ENCODE measurements around the gene HOXA6.

Gene HOXA6

DNA sequence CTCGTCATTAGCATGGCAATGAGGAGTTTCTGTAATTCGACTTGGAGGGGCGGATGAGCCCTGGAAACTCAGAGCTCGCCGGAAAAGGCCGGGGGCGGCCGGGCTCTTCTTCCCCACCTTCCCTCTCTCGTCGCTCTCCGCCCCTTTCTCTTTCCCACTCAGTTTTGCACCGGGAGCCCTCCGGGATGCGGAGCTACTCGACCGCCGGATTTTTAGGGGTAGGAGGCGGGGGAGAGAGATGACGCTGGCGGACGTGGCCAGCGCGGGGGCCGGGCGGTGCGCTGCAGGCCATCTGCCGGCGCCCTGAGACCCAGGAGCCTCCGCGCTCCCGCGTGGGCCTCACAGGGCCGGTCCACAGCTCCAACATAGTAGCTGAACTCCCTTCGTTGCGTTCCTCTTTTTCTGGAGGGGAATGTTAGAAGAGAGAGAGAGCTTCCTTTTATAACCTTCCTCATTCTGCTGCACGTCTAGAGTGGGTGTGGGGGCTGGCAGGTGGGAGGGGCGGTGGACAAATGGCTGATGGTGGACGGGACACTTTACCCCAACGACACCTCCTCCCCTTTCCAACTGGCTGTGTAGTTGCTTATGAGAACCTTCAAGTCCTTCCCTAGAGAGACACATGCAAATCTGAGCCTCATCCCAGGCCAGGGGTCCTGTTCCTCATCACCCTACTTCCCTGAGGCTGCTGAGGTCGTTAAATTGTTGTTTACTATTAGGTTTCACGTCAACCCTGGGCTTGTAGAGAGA, 50.6 kb downstream of the HOXA6 start:
- peak; percentile 49 for DNase-seq (ENCODE audit: low spot score)

DNA sequence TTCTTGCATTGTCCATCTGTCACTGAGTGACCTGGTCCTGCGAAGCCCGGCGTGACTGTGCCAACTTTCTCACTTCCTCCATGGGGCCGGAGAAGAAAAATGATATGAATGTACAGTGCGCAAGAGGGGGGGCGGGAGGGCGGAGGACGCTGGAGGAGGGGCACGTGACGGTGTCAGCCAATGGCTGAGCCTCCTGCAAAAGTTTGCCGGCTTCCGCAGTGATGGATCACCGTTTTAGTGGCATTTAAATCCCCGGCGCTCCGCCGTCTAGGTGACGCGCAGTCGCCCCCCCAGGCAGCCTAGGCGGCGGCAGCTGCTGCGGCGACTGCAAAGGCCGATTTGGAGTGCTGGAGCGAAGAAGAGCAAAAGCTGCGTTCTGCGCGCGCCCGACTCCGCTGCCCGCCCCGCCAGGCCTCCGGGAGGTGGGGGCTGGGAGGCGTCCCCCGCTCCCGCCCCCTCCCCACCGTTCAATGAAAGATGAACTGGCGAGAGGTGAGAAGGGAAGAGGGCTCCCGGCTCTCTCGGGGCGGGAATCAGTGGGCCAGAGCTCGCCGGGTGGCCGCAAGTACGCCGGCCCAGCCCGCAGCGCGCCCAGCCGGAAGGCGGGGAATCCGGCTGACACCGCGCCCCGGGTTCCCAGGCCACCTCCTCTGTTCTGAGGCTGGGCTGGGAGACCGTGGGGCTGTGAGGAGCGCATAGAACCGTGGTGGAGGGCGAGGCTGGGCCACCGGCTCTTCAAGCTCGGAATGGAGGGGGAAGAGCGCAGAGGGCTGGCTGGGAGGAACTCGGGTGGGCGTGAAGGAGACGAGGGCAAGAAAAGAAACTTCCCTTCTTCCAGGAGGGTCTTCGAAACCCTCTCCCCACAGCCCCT, 51.4 kb downstream of the HOXA6 start, which contains the start of gene HOXA1:
Gene HOXA1 (minus strand): TSS at position 104 of the 871 bp plus-strand sequence. CDS start 88 bp downstream, at position 16.
- DNase-seq (ENCODE audit: low spot score): peak; percentile 98

Measured in SW480 (cell line).